ENCODE data around the gene RFX6. TPM values are rescaled to one million over a fixed set of nuclear protein-coding genes. Genes with fewer than 3 reads are reported as not detected.

The RFX6 gene
- total RNA-seq, 2 donors from 2014 or later: 0.66 to 1.6 TPM

DNA sequence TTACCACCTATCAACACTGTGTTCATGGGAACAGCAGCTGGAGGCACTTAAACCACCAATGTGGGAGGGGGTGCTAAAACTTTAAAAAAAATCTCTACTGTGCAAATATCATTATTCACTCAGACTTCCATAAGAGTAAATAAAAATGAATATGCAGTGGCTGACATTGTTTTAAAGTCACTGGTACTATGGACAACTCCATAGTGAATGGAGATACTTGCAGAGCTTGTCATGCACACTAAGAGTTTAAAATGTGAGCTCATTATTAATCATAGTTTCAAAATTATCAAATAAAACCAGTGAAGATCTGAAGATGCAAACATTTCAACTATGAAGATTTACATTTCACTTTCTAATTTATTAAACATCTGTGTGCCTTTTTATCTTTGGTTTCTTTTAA, 54.4 kb downstream of the RFX6 start:
- H3K9me3 ChIP-seq: no peaks in the 10 kb centered on the region
- intact Hi-C loops (cut with DNase I): no loop called here
- H3K4me3 ChIP-seq: no peak overlapping the region
- H3K27me3 ChIP-seq: no peaks in the 10 kb centered on the region
- no peak for DNase-seq
- H3K27ac ChIP-seq: no peak overlapping the region
- ATAC-seq: no peak
- H3K4me1 ChIP-seq: no peaks in the 10 kb centered on the region
- H3K36me3 ChIP-seq (replicated peaks in 1 of 2; ENCODE audit: insufficient read depth in 1 of 2, low read depth in 2 of 2): no peaks in the 10 kb centered on the region
- TF ChIP-seq POLR2A (IDR thresholded peaks at IDR 0.05): no peak
- TF ChIP-seq, protein P1, sequence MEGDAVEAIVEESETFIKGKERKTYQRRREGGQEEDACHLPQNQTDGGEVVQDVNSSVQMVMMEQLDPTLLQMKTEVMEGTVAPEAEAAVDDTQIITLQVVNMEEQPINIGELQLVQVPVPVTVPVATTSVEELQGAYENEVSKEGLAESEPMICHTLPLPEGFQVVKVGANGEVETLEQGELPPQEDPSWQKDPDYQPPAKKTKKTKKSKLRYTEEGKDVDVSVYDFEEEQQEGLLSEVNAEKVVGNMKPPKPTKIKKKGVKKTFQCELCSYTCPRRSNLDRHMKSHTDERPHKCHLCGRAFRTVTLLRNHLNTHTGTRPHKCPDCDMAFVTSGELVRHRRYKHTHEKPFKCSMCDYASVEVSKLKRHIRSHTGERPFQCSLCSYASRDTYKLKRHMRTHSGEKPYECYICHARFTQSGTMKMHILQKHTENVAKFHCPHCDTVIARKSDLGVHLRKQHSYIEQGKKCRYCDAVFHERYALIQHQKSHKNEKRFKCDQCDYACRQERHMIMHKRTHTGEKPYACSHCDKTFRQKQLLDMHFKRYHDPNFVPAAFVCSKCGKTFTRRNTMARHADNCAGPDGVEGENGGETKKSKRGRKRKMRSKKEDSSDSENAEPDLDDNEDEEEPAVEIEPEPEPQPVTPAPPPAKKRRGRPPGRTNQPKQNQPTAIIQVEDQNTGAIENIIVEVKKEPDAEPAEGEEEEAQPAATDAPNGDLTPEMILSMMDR (IDR thresholded peaks at IDR 0.05): no peak

DNA sequence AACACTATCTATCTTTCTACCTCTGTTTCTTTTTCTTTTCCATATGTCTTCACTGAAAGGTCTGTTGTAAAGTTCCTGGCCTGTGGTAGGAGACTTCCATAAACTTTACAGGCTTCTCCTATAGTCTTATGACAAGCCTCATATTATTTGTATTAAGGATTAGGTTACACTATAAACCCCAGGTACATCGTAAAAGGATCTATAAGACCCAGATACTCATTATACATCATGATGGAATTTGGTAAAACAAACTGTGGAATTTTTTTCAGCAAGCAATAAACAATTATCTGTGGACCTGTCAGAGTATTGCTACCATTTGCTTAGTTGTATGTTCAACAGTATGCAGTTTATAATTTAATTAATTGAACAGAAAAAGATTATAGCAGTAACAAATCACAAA, 55.5 kb downstream of the RFX6 start:
- Histone ChIP-seq H3K27me3 (no peaks in the 10 kb centered on the region), H3K9me3 (no peaks in the 10 kb centered on the region), H3K4me1 (no peaks in the 10 kb centered on the region), H3K27ac (no peak overlapping the region), H3K4me3 (no peak overlapping the region), H3K36me3 (replicated peaks in 1 of 2; ENCODE audit: insufficient read depth in 1 of 2, low read depth in 2 of 2) (no peaks in the 10 kb centered on the region)
- TF ChIP-seq POLR2A (IDR thresholded peaks at IDR 0.05): no peak
- TF ChIP-seq, protein P1 (IDR thresholded peaks at IDR 0.05): no peak
- intact Hi-C loops (cut with DNase I): no loop called here
- DNase-seq (no peak), ATAC-seq (no peak)
- 59 to 63% methylated on average over 1 of the region's 1 CpG for WGBS, 2 donors

DNA sequence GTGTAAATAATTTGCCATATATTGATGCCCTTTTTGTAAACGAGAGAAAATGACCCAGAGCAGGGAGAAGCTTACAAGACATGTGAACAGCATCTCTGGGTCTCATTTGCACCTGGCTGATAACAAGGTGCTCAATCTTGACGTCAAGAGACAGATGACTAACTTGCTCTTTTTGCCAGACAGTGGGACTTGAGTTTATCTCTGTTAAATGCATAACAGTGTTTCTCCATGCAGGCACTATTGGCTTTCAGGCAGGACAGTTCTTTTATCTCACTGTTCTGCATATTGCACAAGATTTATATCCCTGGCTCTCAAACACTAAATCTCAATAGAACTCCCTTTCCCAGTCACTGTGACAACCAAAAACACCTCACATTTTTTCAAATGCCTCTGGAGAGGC, 56.4 kb downstream of the RFX6 start:
- Histone ChIP-seq H3K4me3 (no peak overlapping the region), H3K4me1 (no peaks in the 10 kb centered on the region), H3K36me3 (replicated peaks in 1 of 2; ENCODE audit: insufficient read depth in 1 of 2, low read depth in 2 of 2) (no peaks in the 10 kb centered on the region), H3K27me3 (no peaks in the 10 kb centered on the region), H3K9me3 (no peaks in the 10 kb centered on the region), H3K27ac (no peak overlapping the region)
- intact Hi-C loops (cut with DNase I): no loop called here
- DNase-seq (no peak), ATAC-seq (no peak)
- WGBS, 2 donors: 12 to 17% methylated on average over 2 of the region's 2 CpGs
- no peak for TF ChIP-seq POLR2A (IDR thresholded peaks at IDR 0.05)
- TF ChIP-seq, protein P1 (IDR thresholded peaks at IDR 0.05): no peak

DNA sequence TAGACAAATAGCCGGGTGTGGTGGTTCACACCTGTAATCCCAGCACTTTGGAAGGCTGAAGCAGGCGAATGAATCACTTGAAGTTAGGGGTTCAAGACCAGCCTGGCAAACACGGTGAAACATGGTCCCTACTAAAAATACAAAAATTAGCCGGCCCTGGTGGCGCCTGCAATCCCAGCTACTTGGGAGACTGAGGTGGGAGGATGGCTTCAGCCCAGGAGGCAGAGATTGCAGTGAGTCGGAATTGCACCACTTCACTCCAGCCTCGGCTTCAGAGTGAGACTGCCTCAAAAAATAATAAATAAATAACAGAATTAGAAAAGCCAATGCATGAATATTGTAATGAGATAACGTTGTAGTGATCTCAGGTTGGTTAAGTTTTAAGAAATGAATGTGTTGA, 61.3 kb downstream of the RFX6 start:
- Histone ChIP-seq H3K4me1 (no peaks in the 10 kb centered on the region), H3K9me3 (no peaks in the 10 kb centered on the region), H3K4me3 (no peak overlapping the region), H3K27ac (no peak overlapping the region), H3K27me3 (no peaks in the 10 kb centered on the region), H3K36me3 (replicated peaks in 1 of 2; ENCODE audit: insufficient read depth in 1 of 2, low read depth in 2 of 2) (no peaks in the 10 kb centered on the region)
- intact Hi-C loops (cut with DNase I): no loop called here
- TF ChIP-seq, protein P1 (IDR thresholded peaks at IDR 0.05): no peak
- TF ChIP-seq POLR2A (IDR thresholded peaks at IDR 0.05): no peak
- DNase-seq: no peak
- no peak for ATAC-seq
- WGBS, 2 donors: 78 to 81% methylated on average over 8 of the region's 8 CpGs

DNA sequence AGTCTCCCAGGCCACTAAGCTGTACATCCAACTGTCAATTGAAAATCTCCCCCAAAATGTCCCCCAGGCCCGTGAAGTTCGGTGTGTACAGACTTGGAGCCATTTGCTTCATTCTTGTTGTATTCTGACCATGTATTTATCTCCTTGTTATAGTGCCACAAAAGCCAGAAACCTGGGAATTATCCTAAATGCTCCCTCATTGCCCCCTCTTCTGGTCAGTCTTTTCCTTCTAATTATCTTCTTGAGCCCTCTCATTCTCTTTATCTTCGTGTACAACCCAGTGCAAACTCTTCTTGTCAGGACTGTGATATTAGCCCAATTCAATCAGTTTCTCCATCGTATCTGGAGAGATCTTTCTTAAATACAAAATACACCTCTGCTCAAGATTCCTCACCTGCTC, 64.7 kb downstream of the RFX6 start:
- 68 to 71% methylated on average over 4 of the region's 4 CpGs for WGBS, 2 donors
- TF ChIP-seq POLR2A (IDR thresholded peaks at IDR 0.05): no peak
- intact Hi-C loops (cut with DNase I): no loop called here
- no peak overlapping the region for H3K27ac ChIP-seq
- H3K4me3 ChIP-seq: no peak overlapping the region
- no peak for DNase-seq
- no peaks in the 10 kb centered on the region for H3K9me3 ChIP-seq
- no peak for ATAC-seq
- no peaks in the 10 kb centered on the region for H3K36me3 ChIP-seq (replicated peaks in 1 of 2; ENCODE audit: insufficient read depth in 1 of 2, low read depth in 2 of 2)
- no peaks in the 10 kb centered on the region for H3K27me3 ChIP-seq
- no peaks in the 10 kb centered on the region for H3K4me1 ChIP-seq

Data from body of pancreas (tissue), 4 donors.